DMS53 (cell line): ENCODE results near the gene BMP7.

Experiments used
- DNase-seq: peaks from one replicate; lab custom pipeline; 2025; lab: John Stamatoyannopoulos, UW

BMP7 gene

GRCh38 chr20:57190536-57191264, 75.7 kb downstream of the BMP7 start:
- DNase-seq: no peak

GRCh38 chr20:57189713-57190112, 76.7 kb downstream of the BMP7 start:
- no peak for DNase-seq

GRCh38 chr20:57188576-57189079, 77.8 kb downstream of the BMP7 start:
- no peak for DNase-seq

GRCh38 chr20:57188056-57188455, 78.4 kb downstream of the BMP7 start:
- DNase-seq: no peak

GRCh38 chr20:57187068-57187634, 79.3 kb downstream of the BMP7 start:
- no peak for DNase-seq

- no peak for DNase-seq
Measured at GRCh38 chr20:57186192-57186591, 80.2 kb downstream of the BMP7 start.

- no peak for DNase-seq
Measured at GRCh38 chr20:57185188-57185743, 81.2 kb downstream of the BMP7 start.

GRCh38 chr20:57183457-57184009, 82.9 kb downstream of the BMP7 start:
- DNase-seq: no peak

- DNase-seq: no peak
Measured at GRCh38 chr20:57181639-57182038, 84.8 kb downstream of the BMP7 start.

- no peak for DNase-seq
Measured at GRCh38 chr20:57180954-57181353, 85.5 kb downstream of the BMP7 start.

GRCh38 chr20:57180387-57180786, 86.1 kb downstream of the BMP7 start:
- no peak for DNase-seq

- DNase-seq: no peak
Measured at GRCh38 chr20:57179265-57179664, 87.2 kb downstream of the BMP7 start.

- no peak for DNase-seq
Measured at GRCh38 chr20:57178582-57179111, 87.8 kb downstream of the BMP7 start.

- DNase-seq: no peak
Measured at GRCh38 chr20:57177636-57178280, 88.7 kb downstream of the BMP7 start.

- no peak for DNase-seq
Measured at GRCh38 chr20:57176842-57177241, 89.6 kb downstream of the BMP7 start.

- no peak for DNase-seq
Measured at GRCh38 chr20:57175397-57176010, 90.9 kb downstream of the BMP7 start.

GRCh38 chr20:57174737-57175136, 91.7 kb downstream of the BMP7 start:
- DNase-seq: no peak

GRCh38 chr20:57173986-57174385, 92.5 kb downstream of the BMP7 start:
- DNase-seq: no peak

GRCh38 chr20:57173041-57173440, 93.4 kb downstream of the BMP7 start:
- no peak for DNase-seq

GRCh38 chr20:57170343-57170742, 96.1 kb downstream of the BMP7 start:
- no peak for DNase-seq

- no peak for DNase-seq
Measured at GRCh38 chr20:57169162-57169561, 97.3 kb downstream of the BMP7 start.
